ENCODE measurements around the gene ACYP2.

- TF ChIP-seq CSDC2 (CRISPR knock-in tag; IDR thresholded peaks at IDR 0.05) (no peak), PATZ1 (CRISPR knock-in tag; IDR thresholded peaks at IDR 0.05; ENCODE audit: borderline replicate concordance) (no peak), ISL1 (CRISPR knock-in tag; IDR thresholded peaks at IDR 0.05) (no peak), PPARA (CRISPR knock-in tag; IDR thresholded peaks at IDR 0.05; ENCODE audit: borderline replicate concordance) (no peak), ZNF8 (CRISPR knock-in tag; IDR thresholded peaks at IDR 0.05) (no peak), RARB (CRISPR knock-in tag; IDR thresholded peaks at IDR 0.05) (no peak), ZFP3 (CRISPR knock-in tag; IDR thresholded peaks at IDR 0.05) (no peak), ZFP30 (CRISPR knock-in tag; IDR thresholded peaks at IDR 0.05) (no peak), CSRNP3 (CRISPR knock-in tag; IDR thresholded peaks at IDR 0.05) (no peak), ARNTL (CRISPR knock-in tag; IDR thresholded peaks at IDR 0.05; ENCODE audit: borderline replicate concordance, low read depth) (no peak), ZNF565 (CRISPR knock-in tag; conservative IDR thresholded peaks at IDR 0.05; ENCODE audit: low read depth) (no peak)
- TF ChIP-seq, protein P1, sequence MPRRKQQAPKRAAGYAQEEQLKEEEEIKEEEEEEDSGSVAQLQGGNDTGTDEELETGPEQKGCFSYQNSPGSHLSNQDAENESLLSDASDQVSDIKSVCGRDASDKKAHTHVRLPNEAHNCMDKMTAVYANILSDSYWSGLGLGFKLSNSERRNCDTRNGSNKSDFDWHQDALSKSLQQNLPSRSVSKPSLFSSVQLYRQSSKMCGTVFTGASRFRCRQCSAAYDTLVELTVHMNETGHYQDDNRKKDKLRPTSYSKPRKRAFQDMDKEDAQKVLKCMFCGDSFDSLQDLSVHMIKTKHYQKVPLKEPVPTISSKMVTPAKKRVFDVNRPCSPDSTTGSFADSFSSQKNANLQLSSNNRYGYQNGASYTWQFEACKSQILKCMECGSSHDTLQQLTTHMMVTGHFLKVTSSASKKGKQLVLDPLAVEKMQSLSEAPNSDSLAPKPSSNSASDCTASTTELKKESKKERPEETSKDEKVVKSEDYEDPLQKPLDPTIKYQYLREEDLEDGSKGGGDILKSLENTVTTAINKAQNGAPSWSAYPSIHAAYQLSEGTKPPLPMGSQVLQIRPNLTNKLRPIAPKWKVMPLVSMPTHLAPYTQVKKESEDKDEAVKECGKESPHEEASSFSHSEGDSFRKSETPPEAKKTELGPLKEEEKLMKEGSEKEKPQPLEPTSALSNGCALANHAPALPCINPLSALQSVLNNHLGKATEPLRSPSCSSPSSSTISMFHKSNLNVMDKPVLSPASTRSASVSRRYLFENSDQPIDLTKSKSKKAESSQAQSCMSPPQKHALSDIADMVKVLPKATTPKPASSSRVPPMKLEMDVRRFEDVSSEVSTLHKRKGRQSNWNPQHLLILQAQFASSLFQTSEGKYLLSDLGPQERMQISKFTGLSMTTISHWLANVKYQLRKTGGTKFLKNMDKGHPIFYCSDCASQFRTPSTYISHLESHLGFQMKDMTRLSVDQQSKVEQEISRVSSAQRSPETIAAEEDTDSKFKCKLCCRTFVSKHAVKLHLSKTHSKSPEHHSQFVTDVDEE (CRISPR knock-in tag; IDR thresholded peaks at IDR 0.05) = no peak
Observed at GRCh38 chr2:54275541-54275940, 160.1 kb downstream of the ACYP2 start.
